Measurements from ENCODE around the gene ANKRD10.
"Not testable (repeated sequence)": the region's sequence is repeated elsewhere in the genome, so short reads cannot be mapped to it uniquely, and the experiment has no call there.

Gene ANKRD10

GRCh38 chr13:110860983-110861382 is 53.9 kb downstream of the ANKRD10 start:
- DNase-seq, result no peak

GRCh38 chr13:110856942-110857835 is 57.7 kb downstream of the ANKRD10 start:
- no peak for DNase-seq

GRCh38 chr13:110855363-110855762 is 59.5 kb downstream of the ANKRD10 start:
- DNase-seq, result no peak

- DNase-seq, result no peak
These were observed 60.0 kb downstream of the ANKRD10 start for GRCh38 chr13:110854866-110855265.

GRCh38 chr13:110853235-110853721 is 61.6 kb downstream of the ANKRD10 start:
- DNase-seq, result no peak

- no peak for DNase-seq
These were observed 64.0 kb downstream of the ANKRD10 start for GRCh38 chr13:110850840-110851239.

- no peak for DNase-seq
These were observed 64.9 kb downstream of the ANKRD10 start for GRCh38 chr13:110850006-110850405.

- DNase-seq, result no peak
These were observed 69.3 kb downstream of the ANKRD10 start for GRCh38 chr13:110845520-110845919.

GRCh38 chr13:110841846-110842245 is 73.0 kb downstream of the ANKRD10 start:
- DNase-seq, result no peak

- no peak for DNase-seq
These were observed 73.5 kb downstream of the ANKRD10 start for GRCh38 chr13:110841406-110841805.

- no peak for DNase-seq
These were observed 75.9 kb downstream of the ANKRD10 start for GRCh38 chr13:110838867-110839538.

- no peak for DNase-seq
These were observed 76.8 kb downstream of the ANKRD10 start for GRCh38 chr13:110838116-110838515.

GRCh38 chr13:110837397-110838061 is 77.3 kb downstream of the ANKRD10 start:
- not testable (repeated sequence) for DNase-seq

GRCh38 chr13:110836605-110836903 is 78.3 kb downstream of the ANKRD10 start:
- DNase-seq, result no peak

GRCh38 chr13:110835721-110836604 is 78.9 kb downstream of the ANKRD10 start:
- no peak for DNase-seq

GRCh38 chr13:110834572-110834971 is 80.3 kb downstream of the ANKRD10 start:
- no peak for DNase-seq

GRCh38 chr13:110832531-110832930 is 82.3 kb downstream of the ANKRD10 start:
- DNase-seq, result no peak

- no peak for DNase-seq
These were observed 82.7 kb downstream of the ANKRD10 start for GRCh38 chr13:110832205-110832479.

GRCh38 chr13:110831437-110832204 is 83.2 kb downstream of the ANKRD10 start:
- no peak for DNase-seq

GRCh38 chr13:110830800-110831371 is 84.0 kb downstream of the ANKRD10 start:
- no peak for DNase-seq

- no peak for DNase-seq
These were observed 84.5 kb downstream of the ANKRD10 start for GRCh38 chr13:110830331-110830730.

GRCh38 chr13:110829486-110829885 is 85.4 kb downstream of the ANKRD10 start:
- DNase-seq, result no peak

Measured in cortex of kidney (tissue), 1 donor.